DND-41 (cell line): ENCODE results near the gene ZFPL1.

ENCODE experiments used
- EZH2 ChIP-seq: IDR thresholded peaks from 3 replicates; pipeline ENCODE4 v1.6.1; 2012; ENCODE audit warnings: borderline replicate concordance, low read depth, mild to moderate bottlenecking, moderate library complexity, low read length, inconsistent platforms; ENCODE audit not compliant: severe bottlenecking
- TF ChIP-seq, protein P1 (sequence below): IDR thresholded peaks from 2 replicates; pipeline ENCODE4 v1.5.1; 2012; ENCODE audit warnings: borderline replicate concordance, low read length, moderate library complexity, mild to moderate bottlenecking; ENCODE audit not compliant: poor library complexity, severe bottlenecking; ENCODE audit errors: extremely low read depth

DNA sequence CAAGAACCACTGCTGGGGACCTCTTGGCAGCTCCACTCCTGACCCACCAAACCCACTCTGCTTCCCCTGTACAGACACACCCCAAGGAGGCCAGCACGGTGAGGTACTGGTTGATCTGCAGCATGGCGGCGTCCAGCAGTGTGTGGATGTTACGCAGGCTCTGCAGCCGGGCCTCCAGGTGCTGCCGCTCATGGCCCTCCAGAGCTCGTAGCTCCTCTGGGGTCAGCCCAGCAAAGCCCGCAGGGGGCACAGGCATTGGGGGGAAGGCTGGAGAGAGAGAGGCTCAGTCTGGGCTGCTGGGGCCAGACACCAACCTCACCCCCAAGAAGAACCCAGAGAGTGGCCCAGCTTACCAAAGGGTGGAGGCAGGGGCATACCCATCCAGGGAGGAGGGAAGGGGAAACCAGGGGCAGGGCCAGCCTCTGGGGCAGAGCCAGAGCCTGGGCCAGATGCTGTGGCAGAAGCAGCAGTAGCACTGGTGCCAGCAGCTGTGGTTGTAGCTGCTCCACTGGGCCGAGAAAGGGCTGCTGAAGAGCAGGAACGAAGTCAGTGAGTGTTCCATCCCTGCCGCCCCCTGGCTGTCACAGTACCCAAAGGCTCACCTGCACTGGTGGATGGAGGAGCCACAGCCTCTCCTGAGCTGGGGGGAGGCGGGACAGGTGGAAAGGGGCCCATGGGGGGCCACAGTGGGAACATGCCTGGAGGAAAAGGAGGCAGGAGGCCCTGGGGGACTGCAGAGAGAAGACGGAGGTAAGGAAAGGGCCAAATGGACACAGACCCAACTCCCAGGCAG, 45.8 kb downstream of the ZFPL1 start:
- TF ChIP-seq, protein P1, sequence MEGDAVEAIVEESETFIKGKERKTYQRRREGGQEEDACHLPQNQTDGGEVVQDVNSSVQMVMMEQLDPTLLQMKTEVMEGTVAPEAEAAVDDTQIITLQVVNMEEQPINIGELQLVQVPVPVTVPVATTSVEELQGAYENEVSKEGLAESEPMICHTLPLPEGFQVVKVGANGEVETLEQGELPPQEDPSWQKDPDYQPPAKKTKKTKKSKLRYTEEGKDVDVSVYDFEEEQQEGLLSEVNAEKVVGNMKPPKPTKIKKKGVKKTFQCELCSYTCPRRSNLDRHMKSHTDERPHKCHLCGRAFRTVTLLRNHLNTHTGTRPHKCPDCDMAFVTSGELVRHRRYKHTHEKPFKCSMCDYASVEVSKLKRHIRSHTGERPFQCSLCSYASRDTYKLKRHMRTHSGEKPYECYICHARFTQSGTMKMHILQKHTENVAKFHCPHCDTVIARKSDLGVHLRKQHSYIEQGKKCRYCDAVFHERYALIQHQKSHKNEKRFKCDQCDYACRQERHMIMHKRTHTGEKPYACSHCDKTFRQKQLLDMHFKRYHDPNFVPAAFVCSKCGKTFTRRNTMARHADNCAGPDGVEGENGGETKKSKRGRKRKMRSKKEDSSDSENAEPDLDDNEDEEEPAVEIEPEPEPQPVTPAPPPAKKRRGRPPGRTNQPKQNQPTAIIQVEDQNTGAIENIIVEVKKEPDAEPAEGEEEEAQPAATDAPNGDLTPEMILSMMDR = no peak
- TF ChIP-seq EZH2 = no peak
